HEK293T (cell line): ENCODE results near the gene PINK1.

Source experiments
- ARNT ChIP-seq: fragments of 450-650 bp; IDR thresholded peaks from 2 replicates; pipeline ENCODE4 v1.6.1; 2017; ENCODE audit warnings: mild to moderate bottlenecking
- BHLHE40 ChIP-seq: fragments of 450-650 bp; IDR thresholded peaks from 2 replicates; pipeline ENCODE4 v1.6.1; 2016; ENCODE audit warnings: mild to moderate bottlenecking, moderate library complexity, borderline replicate concordance
- CTBP1 ChIP-seq: fragments of 450-650 bp; IDR thresholded peaks from 2 replicates; pipeline ENCODE4 v1.6.1; 2016; ENCODE audit warnings: borderline replicate concordance
- FOXA1 ChIP-seq: fragments of 450-650 bp; IDR thresholded peaks from 2 replicates; pipeline ENCODE4 v1.6.1; 2016; ENCODE audit warnings: mild to moderate bottlenecking
- FOXK2 ChIP-seq: fragments of 450-650 bp; IDR thresholded peaks from 2 replicates; pipeline ENCODE4 v1.6.1; 2016; ENCODE audit warnings: mild to moderate bottlenecking
- FOXM1 ChIP-seq: fragments of 450-650 bp; IDR thresholded peaks from 2 replicates; pipeline ENCODE4 v1.6.1; 2017; ENCODE audit warnings: mild to moderate bottlenecking, borderline replicate concordance
- HDGF ChIP-seq: fragments of 450-650 bp; IDR thresholded peaks from 2 replicates; pipeline ENCODE4 v1.6.1; 2017; ENCODE audit warnings: antibody characterized with exemption, borderline replicate concordance
- L3MBTL2 ChIP-seq: fragments of 450-650 bp; conservative IDR thresholded peaks from 2 replicates; pipeline ENCODE4 v1.6.1; 2016; ENCODE audit warnings: mild to moderate bottlenecking
- LEF1 ChIP-seq: fragments of 450-650 bp; IDR thresholded peaks from 2 replicates; pipeline ENCODE4 v1.6.1; 2017; ENCODE audit warnings: mild to moderate bottlenecking, borderline replicate concordance
- NFRKB ChIP-seq: fragments of 450-650 bp; IDR thresholded peaks from 2 replicates; pipeline ENCODE4 v1.6.1; 2016; ENCODE audit warnings: mild to moderate bottlenecking, moderate library complexity
- PKNOX1 ChIP-seq: fragments of 450-650 bp; IDR thresholded peaks from 2 replicates; pipeline ENCODE4 v1.6.1; 2016
- SP1 ChIP-seq: fragments of 450-650 bp; IDR thresholded peaks from 2 replicates; pipeline ENCODE4 v1.6.1; 2017
- SUZ12 ChIP-seq: fragments of 450-650 bp; IDR thresholded peaks from 2 replicates; pipeline ENCODE4 v1.6.1; 2016; ENCODE audit warnings: mild to moderate bottlenecking
- ZNF384 ChIP-seq: fragments of 450-650 bp; IDR thresholded peaks from 2 replicates; pipeline ENCODE4 v1.6.1; 2016

GRCh38 chr1:20681999-20682398 is 48.7 kb downstream of the PINK1 start:
- TF ChIP-seq SUZ12 (no peak), FOXM1 (no peak), BHLHE40 (no peak), NFRKB (no peak), CTBP1 (no peak), LEF1 (no peak), ARNT (no peak), FOXK2 (no peak), PKNOX1 (no peak), FOXA1 (no peak), SP1 (no peak), HDGF (no peak), L3MBTL2 (no peak), ZNF384 (no peak)
